HUES64 (cell line): ENCODE data around the gene GRIP2.
"Not testable (repeated sequence)": the region's sequence is repeated elsewhere in the genome, so short reads cannot be mapped to it uniquely, and the experiment has no call there.

Experiments
- H3K27ac ChIP-seq: 2 replicates; pipeline ENCODE4 v1.7.0; 2013; ENCODE audit warnings: low read depth, low read length, inconsistent platforms
- H3K27me3 ChIP-seq: 2 replicates; pipeline ENCODE4 v1.6.1; 2013; ENCODE audit warnings: mild to moderate bottlenecking, low read length; ENCODE audit not compliant: insufficient read depth
- H3K36me3 ChIP-seq: 2 replicates; pipeline ENCODE4 v1.6.1; 2013; ENCODE audit warnings: mild to moderate bottlenecking, low read length; ENCODE audit not compliant: insufficient read depth
- H3K4me1 ChIP-seq: 2 replicates; pipeline ENCODE4 v1.6.1; 2013; ENCODE audit warnings: mild to moderate bottlenecking, low read length, moderate library complexity; ENCODE audit not compliant: insufficient read depth
- H3K4me3 ChIP-seq: 2 replicates; pipeline ENCODE4 v1.5.1; 2013; ENCODE audit warnings: mild to moderate bottlenecking, low read length, moderate library complexity
- H3K9ac ChIP-seq: 2 replicates; pipeline ENCODE4 v1.6.1; 2013; ENCODE audit warnings: mild to moderate bottlenecking, low read depth, low read length
- H3K9me3 ChIP-seq: 2 replicates; pipeline ENCODE4 v1.6.1; 2013; ENCODE audit warnings: low read depth, low read length; ENCODE audit not compliant: insufficient read depth
- WGBS: fragments of 150-250, 120-280 bp; methylation state at CpG from one replicate; pipeline ENCODE4 v1.1.7; 2013; ENCODE audit warnings: missing lambda C conversion rate; 5-methylcytosine and 5-hydroxymethylcytosine counted together

GRIP2 gene

GRCh38 chr3:14518893-14519292 lies 21.2 kb downstream of the GRIP2 start:
- Histone ChIP-seq H3K27ac (no peak overlapping the region), H3K36me3 (no peaks in the 10 kb centered on the region), H3K4me3 (no peak overlapping the region), H3K9me3 (no peaks in the 10 kb centered on the region), H3K9ac (no peak overlapping the region), H3K4me1 (0 out of 2 replicates have a peak, but pooled peaks cover 6% of the 10 kb centered on the region), H3K27me3 (no peaks in the 10 kb centered on the region)
- WGBS: 95% methylated on average over 11 of the region's 11 CpGs

GRCh38 chr3:14518432-14518802 lies 21.7 kb downstream of the GRIP2 start:
- Histone ChIP-seq H3K9ac (no peak overlapping the region), H3K9me3 (no peaks in the 10 kb centered on the region), H3K36me3 (no peaks in the 10 kb centered on the region), H3K4me3 (no peak overlapping the region), H3K27me3 (no peaks in the 10 kb centered on the region), H3K27ac (no peak overlapping the region), H3K4me1 (0 out of 2 replicates have a peak, but pooled peaks cover 6% of the 10 kb centered on the region)
- 81% methylated on average over 7 of the region's 7 CpGs for WGBS

- H3K4me1 ChIP-seq: 0 out of 2 replicates have a peak, but pooled peaks cover 6% of the 10 kb centered on the region
- no peaks in the 10 kb centered on the region for H3K36me3 ChIP-seq
- no peak overlapping the region for H3K9ac ChIP-seq
- H3K27ac ChIP-seq: no peak overlapping the region
- WGBS: 87% methylated on average over 22 of the region's 22 CpGs
- no peaks in the 10 kb centered on the region for H3K27me3 ChIP-seq
- no peaks in the 10 kb centered on the region for H3K9me3 ChIP-seq
- H3K4me3 ChIP-seq: no peak overlapping the region
These were observed 22.3 kb downstream of the GRIP2 start for GRCh38 chr3:14517601-14518431.

GRCh38 chr3:14516738-14517345 lies 23.3 kb downstream of the GRIP2 start:
- Histone ChIP-seq H3K36me3 (no peaks in the 10 kb centered on the region), H3K27ac (no peak overlapping the region), H3K4me1 (0 out of 2 replicates have a peak, but pooled peaks cover 6% of the 10 kb centered on the region), H3K9me3 (no peaks in the 10 kb centered on the region), H3K27me3 (no peaks in the 10 kb centered on the region), H3K9ac (no peak overlapping the region), H3K4me3 (no peak overlapping the region)
- WGBS: 89% methylated on average over 13 of the region's 13 CpGs

- H3K9me3 ChIP-seq, H3K9ac ChIP-seq, H3K4me3 ChIP-seq, H3K36me3 ChIP-seq, H3K4me1 ChIP-seq, H3K27me3 ChIP-seq, H3K27ac ChIP-seq: not testable (repeated sequence)
- WGBS: 96% methylated on average over 11 of the region's 11 CpGs
These were observed 24.6 kb downstream of the GRIP2 start for GRCh38 chr3:14515526-14515925.

GRCh38 chr3:14514323-14514720 lies 25.8 kb downstream of the GRIP2 start:
- H3K9me3 ChIP-seq: no peaks in the 10 kb centered on the region
- no peaks in the 10 kb centered on the region for H3K27me3 ChIP-seq
- WGBS: 93% methylated on average over 17 of the region's 17 CpGs

GRCh38 chr3:14513566-14514322 lies 26.4 kb downstream of the GRIP2 start:
- Histone ChIP-seq H3K27ac (no peak overlapping the region), H3K9ac (no peak overlapping the region), H3K36me3 (no peaks in the 10 kb centered on the region), H3K27me3 (no peaks in the 10 kb centered on the region), H3K9me3 (no peaks in the 10 kb centered on the region), H3K4me3 (no peak overlapping the region), H3K4me1 (peaks cover 6% of the 10 kb centered on the region; the same call in 1 of the 2 replicates)
- 89% methylated on average over 18 of the region's 18 CpGs for WGBS

More at GRCh38 chr3:14514323-14514720, 25.8 kb downstream of the GRIP2 start:
- no peaks in the 10 kb centered on the region for H3K36me3 ChIP-seq
- H3K4me3 ChIP-seq: no peak overlapping the region
- H3K4me1 ChIP-seq: 0 out of 2 replicates have a peak, but pooled peaks cover 6% of the 10 kb centered on the region
- H3K9ac ChIP-seq: no peak overlapping the region
- no peak overlapping the region for H3K27ac ChIP-seq

- Histone ChIP-seq H3K4me3 (no peak overlapping the region), H3K36me3 (no peaks in the 10 kb centered on the region), H3K27me3 (no peaks in the 10 kb centered on the region), H3K9ac (no peak overlapping the region), H3K9me3 (no peaks in the 10 kb centered on the region), H3K4me1 (peaks cover 2% of the 10 kb centered on the region; the same call in 1 of the 2 replicates), H3K27ac (no peak overlapping the region)
- WGBS: 90% methylated on average over 9 of the region's 9 CpGs
These were observed 27.2 kb downstream of the GRIP2 start for GRCh38 chr3:14512942-14513327.

GRCh38 chr3:14512281-14512941 lies 27.7 kb downstream of the GRIP2 start:
- Histone ChIP-seq H3K36me3 (no peaks in the 10 kb centered on the region), H3K4me3 (no peak overlapping the region), H3K9me3 (no peaks in the 10 kb centered on the region), H3K9ac (no peak overlapping the region), H3K27ac (no peak overlapping the region), H3K4me1 (no peaks in the 10 kb centered on the region; the same call in 1 of the 2 replicates), H3K27me3 (no peaks in the 10 kb centered on the region)
- 93% methylated on average over 19 of the region's 19 CpGs for WGBS

GRCh38 chr3:14511623-14512280 lies 28.4 kb downstream of the GRIP2 start:
- Histone ChIP-seq H3K4me1 (no peaks in the 10 kb centered on the region; the same call in 1 of the 2 replicates), H3K27ac (no peak overlapping the region), H3K27me3 (no peaks in the 10 kb centered on the region), H3K9ac (no peak overlapping the region), H3K4me3 (no peak overlapping the region), H3K36me3 (no peaks in the 10 kb centered on the region), H3K9me3 (no peaks in the 10 kb centered on the region)
- WGBS: 86% methylated on average over 12 of the region's 12 CpGs
